Activated naive CD8-positive, alpha-beta T cell treated with anti-CD3 and anti-CD28 coated beads, Interleukin-2, amount 10 ng/mL, durations not matched to agents 7 days and 5 days (primary cell): ENCODE data around the gene ARID5B. TPM values are rescaled to one million over a fixed set of nuclear protein-coding genes. Genes with fewer than 3 reads are reported as not detected.

Source experiments
- ATAC-seq: fragments of 150-1000 bp; cut with Tn5 transposase; one replicate; pipeline ENCODE4 v1.10.0; 2021; ENCODE audit warnings: low read depth, moderate library complexity
- POLR2A ChIA-PET: fragments of 350-600 bp; sonication (Branson Sonifier 250); formaldehyde crosslinking; loops from one replicate; lab custom pipeline; 2021; ENCODE audit warnings: antibody characterized with exemption; lab: Charles Lee
- DNase-seq: peaks from one replicate; pipeline ENCODE4 v3.0.0; 2021
- H3K27ac Mint-ChIP-seq: one replicate; pipeline ENCODE4 v1.8.0; 2022; ENCODE audit warnings: mild to moderate bottlenecking, mixed read lengths
- H3K27me3 Mint-ChIP-seq: one replicate; pipeline ENCODE4 v1.8.0; 2022; ENCODE audit warnings: mild to moderate bottlenecking, moderate library complexity, mixed read lengths
- H3K36me3 Mint-ChIP-seq: one replicate; pipeline ENCODE4 v1.8.0; 2021; ENCODE audit warnings: mild to moderate bottlenecking, mixed read lengths
- H3K4me1 Mint-ChIP-seq: one replicate; pipeline ENCODE4 v1.8.0; 2021; ENCODE audit warnings: mixed read lengths
- H3K4me3 Mint-ChIP-seq: one replicate; pipeline ENCODE4 v1.8.0; 2022; ENCODE audit warnings: mild to moderate bottlenecking, moderate library complexity, mixed read lengths
- H3K9me3 Mint-ChIP-seq: one replicate; pipeline ENCODE4 v1.8.0; 2021; ENCODE audit warnings: mixed read lengths
- total RNA-seq, 2 experiments: library from RNA; stranded (reverse); gene quantifications; one replicate each; pipeline ENCODE4 v1.2.3, GENCODE V29; 2021

ARID5B gene
- total RNA-seq, 2 experiments from 2014 or later, result 25.4 to 26.1 TPM

DNA sequence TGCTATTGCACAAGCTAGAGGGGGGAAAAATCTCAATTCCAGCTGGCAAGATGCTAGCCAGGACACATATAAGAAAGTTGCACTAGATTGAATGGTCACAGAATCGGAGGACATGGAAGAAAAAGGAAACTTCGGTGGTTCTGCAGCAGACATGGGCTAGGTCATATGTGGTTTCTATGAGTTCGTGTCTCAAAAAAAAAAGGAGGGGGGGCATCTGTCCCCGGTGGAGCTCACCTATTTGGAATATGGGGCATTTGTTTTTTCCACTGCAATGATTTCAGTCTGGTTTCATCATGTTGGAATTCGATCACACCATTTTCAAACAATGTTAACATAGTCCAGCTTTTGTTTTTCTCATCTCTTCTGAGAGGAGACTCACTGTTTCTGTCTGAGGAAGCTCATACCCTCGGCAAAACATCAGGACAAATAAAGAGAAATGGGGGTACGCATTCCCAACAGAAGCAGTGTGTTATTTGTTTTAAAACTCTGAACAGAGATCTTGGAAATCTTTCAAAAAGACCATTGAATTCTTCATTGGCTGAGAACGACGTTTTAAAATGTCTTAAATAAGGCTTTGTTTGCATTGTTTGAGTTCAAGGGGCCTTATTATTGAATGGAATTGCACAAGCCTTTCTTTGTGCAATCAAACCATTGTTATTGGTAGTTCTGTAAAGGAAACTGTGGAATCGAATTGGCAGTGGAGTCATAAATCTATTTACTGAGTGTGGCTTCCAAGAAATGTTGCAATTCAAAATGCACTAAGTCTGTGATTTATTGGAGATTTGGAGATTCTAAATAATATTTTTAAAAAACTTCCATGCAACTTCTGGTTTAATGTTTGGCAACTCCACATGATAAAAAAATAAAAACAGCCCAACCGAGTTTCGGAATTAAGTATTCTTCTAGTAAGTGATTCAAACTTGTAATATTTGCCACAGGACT, 194.0 kb downstream of the ARID5B start:
- no peak for ATAC-seq
- Mint-ChIP-seq H3K4me3 (no peak overlapping the region), H3K27ac (no peak overlapping the region), H3K9me3 (no peaks in the 10 kb centered on the region), H3K4me1 (peaks cover 10% of the 10 kb centered on the region), H3K36me3 (peaks cover 67% of the 10 kb centered on the region), H3K27me3 (no peaks in the 10 kb centered on the region)
- DNase-seq, result no peak
- POLR2A ChIA-PET, result no interaction called here

DNA sequence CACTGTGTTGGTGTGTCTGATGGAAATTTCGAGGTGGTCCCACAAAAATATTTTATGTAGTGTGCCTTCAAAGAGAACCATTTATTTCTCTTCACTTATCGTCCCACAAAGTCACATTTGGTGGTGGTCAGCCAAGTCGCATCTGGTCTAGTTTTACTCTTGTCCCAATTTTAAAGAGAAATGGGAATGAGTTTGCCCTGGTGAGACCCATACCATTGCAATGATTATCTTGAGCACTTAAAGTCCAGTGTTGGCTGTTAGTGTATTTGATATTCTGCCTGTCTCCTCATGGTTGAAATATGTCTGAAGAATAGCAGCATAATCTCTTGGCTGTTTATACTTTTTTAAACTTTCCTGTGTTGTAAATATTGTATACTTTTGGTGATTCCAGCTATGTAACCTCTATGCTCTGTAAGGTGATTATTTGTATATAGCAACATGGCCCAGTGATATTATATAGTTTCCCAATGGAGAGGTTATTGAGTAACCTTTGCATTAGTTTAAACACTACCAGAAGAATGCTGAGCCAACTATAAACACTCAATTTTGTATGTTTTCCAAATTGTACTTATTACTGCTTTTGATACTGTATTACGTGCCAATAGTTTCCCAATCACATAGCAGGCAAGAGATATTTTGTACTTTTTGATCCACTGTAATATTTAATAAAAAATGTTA, 194.9 kb downstream of the ARID5B start:
- POLR2A ChIA-PET, result no interaction called here
- no peak for ATAC-seq
- H3K9me3 Mint-ChIP-seq, result no peaks in the 10 kb centered on the region
- H3K4me3 Mint-ChIP-seq, result no peak overlapping the region
- no peak for DNase-seq
- no peaks in the 10 kb centered on the region for H3K27me3 Mint-ChIP-seq
- no peak overlapping the region for H3K27ac Mint-ChIP-seq
- peaks cover 10% of the 10 kb centered on the region for H3K4me1 Mint-ChIP-seq
- H3K36me3 Mint-ChIP-seq, result peaks cover 57% of the 10 kb centered on the region

- Mint-ChIP-seq H3K4me3 (no peak overlapping the region), H3K4me1 (peaks cover 12% of the 10 kb centered on the region), H3K27me3 (no peaks in the 10 kb centered on the region), H3K27ac (peak overlapping the region; percentile 11), H3K9me3 (no peaks in the 10 kb centered on the region), H3K36me3 (peaks cover 38% of the 10 kb centered on the region)
- DNase-seq (no peak), ATAC-seq (no peak)
- POLR2A ChIA-PET, result interaction anchor here (0.8 kb wide), 1 partner anchor 14 kb away, joined by 3 read pairs; no protein-coding TSS in a partner anchor
Observed at GRCh38 chr10:62098278-62099121, 197.0 kb downstream of the ARID5B start.

DNA sequence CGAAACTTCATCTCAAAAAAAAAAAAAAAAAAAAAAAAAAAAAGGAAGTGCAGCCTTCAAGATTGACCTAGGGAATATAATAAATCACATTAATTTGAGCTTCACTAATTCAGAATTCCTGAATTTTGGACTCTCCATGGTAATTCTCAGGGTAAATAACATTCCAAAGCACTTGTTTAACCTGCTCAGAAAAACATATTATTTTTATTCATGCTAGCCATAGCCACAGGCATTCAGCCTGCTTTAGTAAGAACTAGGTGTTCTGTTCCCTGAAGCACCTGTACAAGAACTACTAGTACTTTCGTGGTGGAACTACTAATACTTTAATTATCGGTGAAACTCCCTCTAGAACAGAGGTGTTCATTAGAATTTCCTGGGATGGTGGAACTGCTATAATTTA, 197.8 kb downstream of the ARID5B start:
- Mint-ChIP-seq H3K27me3 (no peaks in the 10 kb centered on the region), H3K36me3 (peaks cover 30% of the 10 kb centered on the region), H3K9me3 (no peaks in the 10 kb centered on the region), H3K27ac (no peak overlapping the region), H3K4me1 (peaks cover 12% of the 10 kb centered on the region), H3K4me3 (no peak overlapping the region)
- ATAC-seq, result no peak
- DNase-seq, result no peak
- POLR2A ChIA-PET, result no interaction called here

DNA sequence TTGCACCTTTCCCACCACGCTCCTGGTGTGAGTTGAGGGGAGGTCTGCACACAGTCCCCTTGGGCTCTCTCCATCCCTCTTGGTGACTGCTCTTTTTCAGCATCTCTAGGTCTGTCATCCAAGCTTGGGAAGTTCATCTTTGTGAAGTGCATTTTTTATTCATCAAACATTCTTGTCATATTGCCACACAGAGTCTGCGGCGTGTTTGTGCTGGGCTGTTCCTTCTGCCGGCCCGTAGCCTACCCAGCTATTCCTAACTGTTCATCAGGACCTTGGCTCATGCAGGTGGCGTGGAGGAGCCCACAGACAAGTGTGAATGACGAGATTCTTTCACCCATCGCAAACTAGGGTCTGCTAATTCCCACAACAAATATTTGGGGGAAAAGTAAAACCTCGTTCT, 202.4 kb downstream of the ARID5B start:
- H3K4me3 Mint-ChIP-seq, result no peak overlapping the region
- H3K9me3 Mint-ChIP-seq, result no peaks in the 10 kb centered on the region
- no peak overlapping the region for H3K27ac Mint-ChIP-seq
- POLR2A ChIA-PET, result no interaction called here
- H3K36me3 Mint-ChIP-seq, result peaks cover 16% of the 10 kb centered on the region
- ATAC-seq, result no peak
- DNase-seq, result no peak
- H3K27me3 Mint-ChIP-seq, result no peaks in the 10 kb centered on the region
- peaks cover 31% of the 10 kb centered on the region for H3K4me1 Mint-ChIP-seq

GRCh38 chr10:62106929-62107519, 205.5 kb downstream of the ARID5B start:
- DNase-seq, result no peak
- Mint-ChIP-seq H3K27me3 (no peaks in the 10 kb centered on the region), H3K27ac (no peak overlapping the region), H3K4me3 (no peak overlapping the region), H3K9me3 (peaks cover 1% of the 10 kb centered on the region), H3K4me1 (peaks cover 42% of the 10 kb centered on the region), H3K36me3 (peaks cover 21% of the 10 kb centered on the region)
- ATAC-seq, result peak; percentile 38
- POLR2A ChIA-PET, result interaction anchor here (1.0 to 1.5 kb wide), 3 partner anchors 60 to 207 kb away, joined by 4 to 9 read pairs (median 6); partner anchors contain the start of gene ARID5B

DNA sequence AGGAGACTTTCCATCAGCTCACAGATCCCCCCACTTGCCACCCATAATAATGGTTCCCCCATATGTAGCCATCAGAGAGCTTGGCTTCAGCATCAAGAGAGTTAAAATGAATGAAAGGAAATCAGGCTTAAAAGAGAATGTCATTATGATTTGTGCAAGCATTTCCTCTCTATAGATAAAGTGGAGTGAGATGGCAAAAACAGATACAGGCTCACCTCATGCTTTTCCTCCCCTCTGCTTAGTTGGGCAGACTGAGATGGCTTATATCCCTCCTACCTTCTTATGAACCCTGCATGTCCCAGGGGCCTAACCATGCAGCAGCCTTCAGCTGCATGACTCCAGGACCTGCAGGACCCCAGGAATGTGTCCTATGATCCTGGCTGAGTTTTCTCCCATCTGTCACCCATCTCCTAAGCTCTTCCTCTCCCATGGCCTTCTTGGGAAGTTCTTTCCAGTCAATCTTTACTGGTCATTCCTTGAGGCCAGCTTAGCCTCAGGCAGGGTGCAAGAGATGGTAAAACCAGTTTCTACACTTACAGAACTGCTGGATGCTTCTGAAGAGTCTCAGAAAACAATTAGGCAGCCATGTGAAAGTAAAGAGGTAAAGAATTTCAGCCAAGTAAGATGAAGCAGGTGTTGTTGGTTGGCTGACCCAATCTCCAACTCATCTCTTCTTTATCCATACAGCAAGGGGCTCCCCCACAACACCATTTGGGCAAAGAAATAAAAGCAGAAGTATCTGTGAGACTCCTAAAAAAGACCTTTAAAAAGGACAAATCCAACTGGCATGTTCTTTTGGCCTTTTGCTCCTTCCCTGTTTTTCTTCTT, 207.5 kb downstream of the ARID5B start:
- H3K36me3 Mint-ChIP-seq, result peaks cover 24% of the 10 kb centered on the region
- peak overlapping the region; percentile 34 for H3K4me3 Mint-ChIP-seq
- peaks cover 1% of the 10 kb centered on the region for H3K9me3 Mint-ChIP-seq
- no peaks in the 10 kb centered on the region for H3K27me3 Mint-ChIP-seq
- peak overlapping the region; percentile 72 for H3K27ac Mint-ChIP-seq
- DNase-seq (no peak), ATAC-seq (peak; percentile 66)
- peaks cover 39% of the 10 kb centered on the region for H3K4me1 Mint-ChIP-seq
- POLR2A ChIA-PET, result interaction anchor here (1.2 to 1.3 kb wide), 3 partner anchors 26 to 87 kb away, joined by 3 to 5 read pairs (median 3); no protein-coding TSS in a partner anchor

DNA sequence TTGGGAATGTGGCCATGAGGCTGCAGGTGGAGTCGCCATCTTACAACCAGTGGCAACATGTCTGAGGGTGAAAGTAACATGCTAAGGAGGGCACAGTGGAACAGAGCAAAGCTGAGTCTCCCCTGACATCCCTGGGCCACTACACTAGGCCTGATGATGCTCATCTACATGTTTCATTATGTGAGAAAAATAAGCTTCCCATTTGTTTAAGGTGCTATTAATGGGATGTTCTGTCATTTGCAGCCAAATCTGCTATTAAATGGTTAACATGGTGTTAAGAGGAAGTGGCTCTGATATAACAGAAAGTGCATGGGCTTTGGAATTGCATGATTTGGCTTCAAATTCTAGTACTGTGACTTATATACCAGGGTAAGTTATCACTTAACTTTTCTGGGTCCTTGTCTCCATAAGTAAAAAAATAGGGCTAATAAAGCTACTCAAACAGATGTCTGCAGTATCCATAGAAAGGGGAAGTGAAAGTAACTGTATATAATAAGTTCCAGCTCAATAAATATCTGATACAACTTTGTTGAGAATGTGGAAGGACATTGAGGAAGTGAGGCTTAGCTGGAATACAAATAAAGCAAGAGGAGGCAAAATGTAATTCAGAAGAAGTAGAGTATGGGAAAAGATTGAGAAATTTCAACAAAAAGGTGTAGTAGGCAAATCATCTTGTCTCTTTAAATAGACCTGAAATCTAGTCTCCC, 208.2 kb downstream of the ARID5B start:
- Mint-ChIP-seq H3K4me1 (peaks cover 39% of the 10 kb centered on the region), H3K36me3 (peaks cover 22% of the 10 kb centered on the region), H3K9me3 (peaks cover 3% of the 10 kb centered on the region), H3K27ac (peak overlapping the region; percentile 72), H3K27me3 (no peaks in the 10 kb centered on the region), H3K4me3 (no peak overlapping the region)
- DNase-seq (no peak), ATAC-seq (no peak)
- POLR2A ChIA-PET, result interaction anchor here (1.2 kb wide), 1 partner anchor 86 kb away, joined by 3 read pairs; no protein-coding TSS in a partner anchor

GRCh38 chr10:62112300-62112699, 210.8 kb downstream of the ARID5B start:
- Mint-ChIP-seq H3K9me3 (peaks cover 5% of the 10 kb centered on the region), H3K27ac (no peak overlapping the region), H3K36me3 (peaks cover 12% of the 10 kb centered on the region), H3K4me3 (no peak overlapping the region), H3K27me3 (no peaks in the 10 kb centered on the region), H3K4me1 (peaks cover 24% of the 10 kb centered on the region)
- ATAC-seq, result no peak
- no peak for DNase-seq
- POLR2A ChIA-PET, result no interaction called here

DNA sequence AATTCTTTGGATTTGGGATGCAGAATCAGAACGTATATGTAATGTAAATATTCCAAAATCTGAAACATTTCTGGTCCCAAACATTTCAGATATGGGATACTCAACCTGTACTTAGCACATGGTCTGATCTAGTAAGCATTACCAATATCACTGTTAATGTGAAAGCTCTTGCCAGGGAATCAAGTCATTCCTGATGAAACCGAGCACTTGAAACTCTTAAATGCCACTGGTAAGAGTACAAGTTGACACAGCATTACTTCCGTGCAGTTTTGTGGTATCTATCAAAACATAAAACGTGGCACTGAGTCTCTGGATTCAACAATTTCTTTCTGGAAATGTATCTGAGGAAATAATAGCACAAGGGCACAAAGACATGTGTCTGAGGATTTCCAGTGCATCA, 211.5 kb downstream of the ARID5B start:
- no peak overlapping the region for H3K4me3 Mint-ChIP-seq
- peaks cover 12% of the 10 kb centered on the region for H3K36me3 Mint-ChIP-seq
- POLR2A ChIA-PET, result no interaction called here
- H3K27ac Mint-ChIP-seq, result no peak overlapping the region
- DNase-seq (no peak), ATAC-seq (no peak)
- H3K4me1 Mint-ChIP-seq, result peaks cover 22% of the 10 kb centered on the region
- no peaks in the 10 kb centered on the region for H3K27me3 Mint-ChIP-seq
- peaks cover 5% of the 10 kb centered on the region for H3K9me3 Mint-ChIP-seq

DNA sequence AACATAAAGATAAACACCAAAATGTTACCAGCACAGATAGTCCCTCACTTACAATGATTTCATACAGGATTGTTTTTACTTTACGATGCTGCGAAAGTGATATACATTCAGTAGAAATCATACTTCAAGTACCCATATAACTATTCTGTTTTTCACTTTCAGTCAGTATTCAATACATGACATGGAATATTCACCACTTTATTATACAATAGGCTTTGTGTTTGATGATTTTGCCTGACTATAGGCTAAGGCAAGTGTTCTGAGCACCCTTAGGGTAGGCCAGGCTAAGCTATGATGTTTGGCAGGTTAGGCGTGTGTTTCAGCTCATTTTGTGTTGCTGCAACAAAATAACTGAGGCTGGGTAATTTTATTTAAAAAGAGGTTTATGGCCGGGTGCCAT, 212.2 kb downstream of the ARID5B start:
- Mint-ChIP-seq H3K36me3 (peaks cover 10% of the 10 kb centered on the region), H3K27me3 (no peaks in the 10 kb centered on the region), H3K9me3 (peaks cover 5% of the 10 kb centered on the region), H3K27ac (no peak overlapping the region), H3K4me3 (no peak overlapping the region), H3K4me1 (peaks cover 19% of the 10 kb centered on the region)
- ATAC-seq, result no peak
- no peak for DNase-seq
- POLR2A ChIA-PET, result no interaction called here
